GM21786 (cell line): Measurements from ENCODE around the gene TMEM245.
"Not testable (repeated sequence)": the region's sequence is repeated elsewhere in the genome, so short reads cannot be mapped to it uniquely, and the experiment has no call there.

Experiments
- ATAC-seq: cut with Tn5 transposase; IDR thresholded peaks from one replicate; pipeline ENCODE4 v1.9.1; 2021; ENCODE audit not compliant: unreplicated experiment

The TMEM245 gene

DNA sequence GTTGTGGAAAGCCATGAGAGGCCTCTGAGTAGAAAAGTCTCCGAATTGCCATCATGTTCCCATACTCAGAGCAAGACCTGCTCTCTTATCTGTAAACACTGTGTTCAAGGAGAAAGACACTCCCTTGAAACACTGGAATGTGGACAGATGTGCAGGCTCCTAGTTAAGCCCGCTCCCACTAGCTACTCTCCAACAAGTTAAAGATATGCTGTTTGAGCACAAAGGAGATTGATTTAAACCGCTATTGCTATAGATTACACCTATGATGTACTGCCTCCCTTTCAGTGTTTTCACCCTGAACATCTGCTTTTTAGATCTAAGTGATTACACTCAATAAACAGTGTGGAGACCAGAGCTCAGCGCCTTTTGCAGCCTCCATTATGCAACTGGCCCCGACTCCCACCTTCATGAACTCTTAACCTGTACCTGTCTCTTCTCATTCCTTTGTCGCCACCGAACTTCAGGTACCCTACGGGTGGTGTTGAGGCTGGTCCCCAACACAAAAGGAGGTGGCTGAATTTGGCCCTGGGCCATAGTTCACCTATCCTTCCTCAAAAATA, 47.5 kb downstream of the TMEM245 start:
- ATAC-seq: no peak

DNA sequence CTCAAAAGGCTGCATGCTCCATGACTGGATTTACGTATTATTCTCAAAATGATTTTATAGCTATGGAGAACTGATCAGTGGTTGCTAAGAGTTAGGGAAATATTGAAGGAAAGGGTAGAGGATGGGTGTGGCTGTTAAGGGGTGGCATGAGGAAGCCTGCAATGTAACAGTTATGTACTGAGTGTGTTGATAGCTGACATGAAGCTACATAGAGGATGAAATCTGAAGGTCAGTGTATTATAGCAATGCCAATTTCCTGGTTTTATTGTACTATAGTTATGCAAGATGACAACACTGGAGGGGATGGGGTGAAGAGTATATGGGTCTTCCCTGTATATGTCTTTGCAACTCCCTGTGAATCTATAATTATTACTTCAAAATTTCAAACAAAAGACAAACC, 51.0 kb downstream of the TMEM245 start:
- ATAC-seq: no peak

DNA sequence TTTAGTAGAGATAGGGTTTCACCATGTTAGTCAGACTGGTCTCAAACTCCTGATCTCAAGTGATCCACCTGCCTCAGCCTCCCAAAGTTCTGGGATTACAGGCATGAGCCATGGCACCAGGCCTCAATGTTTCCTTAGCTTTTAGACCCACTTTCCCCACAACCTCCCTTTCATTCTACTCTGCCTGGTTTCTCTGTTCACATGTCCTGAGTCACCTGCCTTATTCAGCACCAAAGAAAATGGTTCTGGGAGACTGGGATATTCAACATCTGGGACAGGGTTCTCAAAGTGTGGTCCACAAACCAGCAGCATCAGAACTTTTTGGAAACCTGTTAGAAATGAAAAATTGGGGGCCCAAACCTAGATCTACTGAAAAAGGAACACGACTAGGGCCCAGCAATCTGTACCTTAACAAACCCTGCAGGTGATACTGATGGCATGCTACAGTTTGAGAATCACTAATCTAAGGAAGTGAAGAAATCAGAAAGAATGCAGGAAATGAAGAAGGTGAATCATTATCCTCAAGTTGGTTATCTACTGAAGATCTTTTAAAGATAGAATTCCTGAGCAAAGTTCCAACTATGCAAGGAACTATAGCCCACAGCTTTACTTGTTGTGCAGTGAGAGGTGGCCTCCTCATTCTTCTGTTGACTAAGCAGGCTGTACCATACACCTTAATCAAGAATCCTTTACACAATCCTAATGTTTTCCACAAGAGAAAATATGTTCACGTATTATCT, 54.6 kb downstream of the TMEM245 start:
- no peak for ATAC-seq

DNA sequence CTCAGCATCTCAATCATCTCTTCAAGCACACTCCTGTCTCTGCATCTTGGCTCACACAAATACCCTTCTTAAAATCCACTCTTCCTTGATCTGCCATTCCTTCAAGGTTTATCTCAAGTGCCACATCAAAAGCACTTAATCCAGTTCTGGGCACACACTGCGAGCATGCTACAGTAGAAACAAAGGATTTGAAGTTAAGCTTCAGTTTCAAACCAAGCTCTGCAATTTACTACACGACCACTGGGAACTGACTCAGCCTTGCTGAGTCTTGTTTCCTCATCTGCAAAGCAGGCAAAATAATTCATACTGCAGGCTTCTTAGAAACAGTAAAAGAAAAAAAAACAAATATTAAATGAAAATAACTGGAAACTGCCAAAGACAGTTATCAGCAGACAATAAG, 56.0 kb downstream of the TMEM245 start:
- ATAC-seq: no peak

DNA sequence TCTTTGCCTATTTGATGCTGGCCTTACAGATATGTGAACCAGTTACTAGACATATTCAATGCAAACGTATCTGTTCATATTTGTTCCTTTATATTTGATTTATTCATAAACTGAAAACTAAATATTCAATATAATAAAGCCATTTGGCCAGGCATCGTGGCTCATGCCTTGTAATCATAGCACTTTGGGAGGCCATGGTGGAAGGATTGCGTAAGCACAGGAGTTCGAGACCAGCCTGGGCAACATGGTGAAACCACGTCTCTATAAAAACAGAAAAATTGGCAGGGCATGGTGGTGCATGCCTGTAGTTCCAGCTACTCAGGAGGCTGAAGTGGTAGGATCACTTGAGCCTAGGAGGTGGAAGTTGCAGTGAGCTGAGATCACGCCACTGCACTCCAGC, 57.2 kb downstream of the TMEM245 start:
- no peak for ATAC-seq

DNA sequence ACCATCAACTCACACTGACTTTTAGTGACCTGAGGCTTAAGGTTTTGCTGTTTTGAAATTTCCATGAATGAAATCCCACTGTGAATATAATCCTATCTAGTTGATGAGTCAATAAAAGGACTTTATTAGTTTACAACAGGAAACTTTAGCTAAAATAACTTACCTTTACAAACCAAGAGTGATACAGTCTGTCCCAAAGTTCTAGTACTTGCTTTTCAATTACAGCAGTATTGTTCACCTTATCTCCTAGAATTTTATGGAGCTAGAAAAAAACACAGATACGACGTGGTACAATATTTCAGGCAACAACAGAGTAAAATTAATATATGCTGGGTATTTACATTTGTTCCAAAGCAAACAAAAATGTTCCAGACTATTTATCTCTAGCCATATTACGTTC, 59.6 kb downstream of the TMEM245 start:
- no peak for ATAC-seq

DNA sequence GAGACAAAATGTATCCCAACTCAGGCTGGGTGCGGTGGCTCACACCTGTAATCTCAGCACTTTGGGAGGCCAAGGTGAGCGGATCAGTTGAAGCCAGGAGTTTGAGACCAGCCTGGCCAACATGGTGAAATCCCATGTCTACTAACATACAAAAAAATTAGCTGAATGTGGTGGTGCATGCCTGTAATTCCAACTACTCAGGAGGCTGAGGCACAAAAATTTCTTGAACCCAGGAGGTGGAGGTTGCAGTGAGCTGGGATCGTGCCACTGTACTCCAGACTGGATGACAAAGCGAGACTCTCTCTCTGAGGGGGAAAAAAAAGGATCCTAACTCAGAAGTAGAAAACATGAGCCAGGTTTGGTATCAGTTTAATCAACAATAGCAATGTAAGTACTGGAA, 66.6 kb downstream of the TMEM245 start:
- ATAC-seq: not testable (repeated sequence)

DNA sequence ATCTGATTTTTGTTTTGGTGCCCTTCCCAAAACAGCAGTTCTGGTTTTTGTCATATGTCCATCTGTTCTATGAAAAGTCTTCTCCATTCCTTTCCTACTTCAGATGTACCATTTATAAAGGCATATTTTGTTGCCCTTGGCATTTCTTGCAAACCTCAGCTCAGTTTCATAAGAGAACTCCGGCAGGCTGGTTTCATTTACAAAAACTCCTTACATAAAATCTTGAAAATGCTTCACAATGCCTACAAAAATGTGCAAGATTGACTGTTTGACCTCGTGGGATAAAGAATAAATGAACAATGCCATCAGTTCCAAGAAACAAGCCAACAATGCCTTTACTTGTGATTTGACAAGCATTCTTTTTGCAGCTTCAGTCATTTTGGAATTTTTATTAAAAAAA, 67.3 kb downstream of the TMEM245 start:
- ATAC-seq: no peak

DNA sequence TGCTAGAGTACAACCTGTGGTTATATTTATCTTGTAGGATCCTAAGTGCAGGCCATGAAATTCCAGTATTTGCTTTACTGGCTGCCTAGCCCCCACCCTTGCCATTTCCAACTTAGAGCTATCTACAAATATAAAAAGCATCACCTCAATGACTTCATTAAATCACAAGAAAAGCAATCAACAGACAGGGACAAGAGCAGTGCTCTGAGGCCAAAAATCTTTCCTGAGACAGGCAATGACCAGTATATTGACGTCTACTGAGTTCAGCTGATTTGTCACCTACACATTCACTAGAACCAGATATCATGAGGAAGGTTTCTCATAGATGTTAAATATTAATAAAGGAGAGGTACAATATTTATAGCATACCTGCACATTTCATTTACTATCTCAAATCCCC, 68.0 kb downstream of the TMEM245 start:
- ATAC-seq: no peak

DNA sequence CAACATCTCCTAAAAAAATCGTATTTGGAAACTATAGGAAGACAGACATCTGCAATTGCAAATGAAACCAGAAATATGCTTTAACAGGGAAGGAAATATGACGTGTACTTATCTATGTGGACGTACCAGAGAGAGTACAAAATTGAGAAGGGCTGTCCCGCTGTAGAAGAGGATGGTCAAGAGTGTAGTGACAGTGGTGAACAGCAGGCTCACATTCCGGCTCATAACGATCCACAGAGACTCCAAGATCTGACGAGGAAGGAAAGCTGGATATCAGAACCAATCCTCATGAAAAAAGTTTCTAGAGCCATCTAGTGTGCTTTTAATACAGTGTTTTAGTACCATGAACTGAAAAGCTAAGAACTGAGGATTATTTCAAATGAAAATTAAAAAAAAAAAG, 69.3 kb downstream of the TMEM245 start:
- ATAC-seq: no peak

DNA sequence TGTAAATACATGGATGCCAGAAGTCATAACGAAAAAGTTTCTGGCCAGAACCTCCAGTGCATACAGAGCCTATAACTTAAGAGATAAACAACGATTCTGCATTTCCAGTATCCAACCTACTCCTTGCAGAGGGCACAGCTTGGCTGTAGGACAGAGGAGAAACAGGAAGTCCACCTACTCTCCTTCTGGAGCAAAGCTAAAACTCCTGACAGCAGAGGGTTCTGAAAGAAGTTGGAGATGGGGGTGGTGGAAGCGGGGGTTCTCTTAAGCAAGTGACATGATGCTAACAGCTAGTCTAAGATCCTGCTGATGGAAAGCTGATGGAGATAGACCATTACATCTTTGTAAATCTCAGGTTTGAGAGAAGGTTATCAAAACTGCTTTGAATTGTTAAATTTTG, 70.9 kb downstream of the TMEM245 start:
- no peak for ATAC-seq

DNA sequence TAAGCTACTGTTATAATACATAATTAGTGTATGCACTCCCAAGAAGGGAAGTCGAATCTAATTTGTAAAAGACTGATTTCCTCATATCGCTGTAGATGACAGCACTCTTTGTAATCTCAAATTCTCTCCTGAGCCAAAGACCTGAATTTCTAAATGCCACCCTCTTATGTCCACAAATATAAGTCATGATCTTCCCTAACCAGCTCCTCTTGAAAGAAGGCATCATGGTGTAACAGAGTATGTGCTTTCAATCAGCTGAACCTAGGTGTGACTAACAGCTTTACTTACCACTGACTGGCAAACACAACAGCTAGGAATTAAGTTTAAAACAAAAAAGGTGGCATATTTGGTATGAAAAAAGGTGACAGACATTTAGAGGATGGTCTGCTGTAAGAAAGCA, 72.5 kb downstream of the TMEM245 start:
- ATAC-seq: no peak

DNA sequence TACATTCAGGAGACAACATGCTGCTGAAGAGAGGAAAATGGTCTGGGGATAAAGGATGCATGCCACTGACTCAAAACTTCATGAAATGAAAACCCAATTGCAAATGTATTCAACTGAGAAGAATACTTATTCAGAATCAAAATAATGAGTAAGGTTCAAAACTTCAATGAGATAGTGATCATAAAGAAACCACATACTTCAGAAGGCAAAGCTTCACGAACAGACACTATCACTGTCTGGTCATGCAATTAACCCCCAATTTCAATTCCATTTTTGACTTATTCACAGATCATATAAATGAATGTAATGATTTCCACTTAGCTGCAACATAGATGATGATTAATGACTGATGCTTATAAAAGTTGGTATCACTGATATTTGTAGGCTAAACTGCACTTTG, 73.4 kb downstream of the TMEM245 start:
- ATAC-seq: no peak

DNA sequence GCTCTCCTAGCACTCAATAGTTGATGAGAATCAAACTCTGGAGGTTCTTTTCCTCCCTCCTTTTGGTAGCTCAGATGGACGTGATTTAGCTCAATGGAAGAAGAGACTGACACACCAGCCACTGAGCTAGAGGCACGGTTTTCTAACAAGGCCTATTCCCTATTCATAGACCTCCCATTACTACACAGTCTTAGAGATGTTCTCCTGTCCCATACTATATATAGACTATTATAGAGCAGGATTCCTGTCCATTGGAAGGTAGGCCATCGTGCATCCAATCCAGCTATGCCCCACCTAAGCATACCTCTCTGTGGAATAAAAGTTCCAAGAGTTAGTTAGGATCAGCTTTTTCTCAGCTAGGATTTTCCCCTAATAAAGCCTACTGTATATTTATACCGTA, 76.2 kb downstream of the TMEM245 start:
- no peak for ATAC-seq

DNA sequence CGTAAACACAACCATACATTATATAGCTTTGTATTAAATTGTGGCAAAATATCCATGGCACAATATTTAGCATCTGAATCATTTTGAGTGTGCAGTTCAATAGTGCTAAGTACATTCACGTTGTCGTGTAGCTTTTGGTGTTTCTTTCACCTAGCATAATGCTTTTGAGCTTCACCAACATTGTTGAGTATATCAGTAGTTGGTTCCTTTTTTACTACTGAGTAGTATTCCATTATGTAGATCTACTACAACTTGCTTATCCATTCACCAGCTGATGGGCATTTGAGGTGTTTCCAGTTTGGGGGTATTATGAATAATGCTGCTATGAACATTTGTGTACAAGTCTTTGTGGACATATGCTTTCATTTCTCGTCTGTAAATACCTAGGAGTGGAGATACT, 79.2 kb downstream of the TMEM245 start:
- ATAC-seq: no peak

DNA sequence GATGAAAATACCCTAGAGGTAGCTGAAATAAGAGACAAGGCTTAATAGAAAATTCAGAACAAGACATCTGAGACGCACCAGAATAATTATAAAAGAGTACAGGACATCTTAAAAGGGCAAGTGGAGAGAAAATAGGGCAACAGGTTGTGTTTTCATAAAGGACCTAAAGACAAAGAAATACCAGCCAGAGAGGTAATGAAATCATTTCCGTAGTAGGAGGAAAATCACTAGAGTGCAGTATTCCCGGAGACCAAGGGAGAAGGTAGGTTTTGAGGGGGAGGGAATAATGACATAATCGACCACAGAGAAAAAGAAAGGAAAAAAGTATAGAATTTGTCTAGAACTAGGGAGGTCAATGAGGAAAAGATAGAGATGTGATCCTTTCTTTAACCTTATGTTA, 80.2 kb downstream of the TMEM245 start:
- no peak for ATAC-seq

DNA sequence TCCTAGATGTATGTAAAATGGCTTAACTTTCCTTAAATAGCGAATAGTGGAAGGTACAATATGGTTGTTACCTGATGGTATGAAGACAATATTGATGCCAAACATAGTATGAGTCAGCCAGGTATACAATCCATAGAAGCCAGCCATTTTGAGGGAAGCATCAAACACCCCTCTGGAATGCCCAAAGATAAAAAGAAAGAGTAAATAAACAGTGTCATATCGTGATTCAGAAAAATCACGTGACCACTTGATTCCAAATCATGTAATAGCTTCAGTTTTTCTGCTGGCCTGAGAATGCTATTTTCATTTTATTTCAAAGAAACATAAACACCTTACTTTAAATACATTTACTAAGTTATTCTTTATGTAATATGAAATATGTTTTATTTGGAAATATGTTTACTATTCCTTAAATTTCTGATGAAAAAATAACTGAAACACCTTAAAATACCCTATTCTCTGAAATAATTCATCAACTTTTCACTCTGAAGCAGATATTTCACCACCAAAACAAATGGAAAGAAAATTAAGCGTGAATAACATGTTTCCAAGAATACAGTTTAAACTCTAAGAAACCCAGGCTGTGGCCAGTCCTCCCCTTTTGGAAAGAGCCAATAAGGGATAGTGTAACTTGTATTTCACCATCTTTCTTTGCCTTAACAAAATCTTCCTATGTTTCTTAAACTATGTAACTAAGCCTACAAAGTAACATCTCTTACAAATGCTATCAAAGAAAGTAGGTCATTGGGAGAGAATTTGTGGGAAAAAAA, 81.6 kb downstream of the TMEM245 start:
- ATAC-seq: no peak

DNA sequence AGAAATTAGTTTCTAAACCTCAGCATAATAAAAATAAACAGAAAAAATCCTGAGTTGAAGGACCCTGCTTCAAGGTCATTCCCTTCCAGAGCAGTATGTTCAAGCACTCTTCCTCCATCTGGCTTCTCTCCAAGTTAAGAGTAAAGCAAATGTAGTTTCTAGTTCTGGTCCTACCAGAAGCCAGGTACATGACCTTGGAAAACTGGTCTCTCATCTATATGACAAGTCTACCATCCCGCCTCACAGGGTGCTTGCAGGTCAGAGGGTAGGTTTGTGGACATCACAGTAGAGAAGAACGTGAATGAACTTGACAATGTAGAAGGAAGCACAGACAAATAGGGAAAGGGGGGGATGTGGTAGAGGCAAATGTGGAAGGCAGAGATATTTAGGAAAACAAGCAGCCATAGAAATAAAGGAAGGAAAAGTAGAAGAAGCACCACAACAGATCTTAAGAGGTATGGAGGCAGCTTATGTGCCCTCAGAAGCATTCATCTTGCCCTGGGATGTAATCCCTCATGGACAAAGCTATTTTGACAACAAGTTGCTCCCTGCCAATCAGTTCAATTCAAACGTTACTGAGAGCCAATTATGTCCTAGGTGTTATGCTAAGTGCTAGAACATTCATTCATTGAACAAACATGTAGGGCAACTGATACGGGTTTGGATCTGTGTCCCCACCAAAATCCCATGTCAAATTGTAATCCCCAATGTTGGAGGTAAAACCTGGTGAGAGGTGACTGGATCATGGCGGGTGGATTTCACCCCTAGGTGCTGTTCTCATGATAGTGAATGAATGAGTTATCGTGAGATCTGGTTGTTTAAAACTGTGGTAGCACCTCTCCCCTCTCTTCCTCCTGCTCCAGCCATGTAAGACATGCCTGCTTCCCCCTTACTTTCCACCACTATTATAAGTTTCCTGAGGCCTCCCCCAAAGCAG, 82.7 kb downstream of the TMEM245 start:
- ATAC-seq: no peak

DNA sequence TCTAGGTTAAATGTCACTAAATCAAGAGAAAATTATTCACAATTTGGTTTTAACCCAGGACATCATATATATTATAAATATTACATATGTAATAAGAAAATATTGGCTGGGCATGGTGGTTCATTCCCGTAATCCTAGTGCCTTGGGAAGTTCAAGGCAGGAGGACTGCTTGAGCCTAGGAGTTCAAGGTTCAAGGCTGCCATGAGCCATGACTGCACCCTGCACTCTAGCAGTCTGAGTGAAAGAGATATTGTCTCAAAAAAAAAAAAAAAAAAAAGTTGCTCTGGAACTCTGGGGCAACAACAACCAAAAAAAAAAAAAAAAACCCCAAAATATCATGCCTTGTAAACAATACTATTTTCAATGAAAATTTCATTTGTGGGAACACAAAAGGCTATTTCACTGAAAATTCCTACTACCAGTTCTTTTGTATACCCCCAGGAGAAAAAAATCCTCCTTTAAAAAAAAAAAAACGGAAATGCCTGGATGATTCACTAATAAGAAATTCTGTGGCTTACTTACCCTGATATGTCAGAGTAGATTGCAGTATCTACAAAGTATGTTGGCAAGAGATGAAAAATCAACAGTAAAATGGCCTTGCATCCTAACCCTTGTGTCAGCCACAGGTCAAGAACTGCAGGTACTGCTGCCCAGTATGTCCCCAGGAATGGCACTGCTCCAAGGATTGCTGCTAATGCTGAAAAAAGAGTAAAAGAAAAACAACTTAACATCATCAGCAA, 83.9 kb downstream of the TMEM245 start:
- no peak for ATAC-seq

DNA sequence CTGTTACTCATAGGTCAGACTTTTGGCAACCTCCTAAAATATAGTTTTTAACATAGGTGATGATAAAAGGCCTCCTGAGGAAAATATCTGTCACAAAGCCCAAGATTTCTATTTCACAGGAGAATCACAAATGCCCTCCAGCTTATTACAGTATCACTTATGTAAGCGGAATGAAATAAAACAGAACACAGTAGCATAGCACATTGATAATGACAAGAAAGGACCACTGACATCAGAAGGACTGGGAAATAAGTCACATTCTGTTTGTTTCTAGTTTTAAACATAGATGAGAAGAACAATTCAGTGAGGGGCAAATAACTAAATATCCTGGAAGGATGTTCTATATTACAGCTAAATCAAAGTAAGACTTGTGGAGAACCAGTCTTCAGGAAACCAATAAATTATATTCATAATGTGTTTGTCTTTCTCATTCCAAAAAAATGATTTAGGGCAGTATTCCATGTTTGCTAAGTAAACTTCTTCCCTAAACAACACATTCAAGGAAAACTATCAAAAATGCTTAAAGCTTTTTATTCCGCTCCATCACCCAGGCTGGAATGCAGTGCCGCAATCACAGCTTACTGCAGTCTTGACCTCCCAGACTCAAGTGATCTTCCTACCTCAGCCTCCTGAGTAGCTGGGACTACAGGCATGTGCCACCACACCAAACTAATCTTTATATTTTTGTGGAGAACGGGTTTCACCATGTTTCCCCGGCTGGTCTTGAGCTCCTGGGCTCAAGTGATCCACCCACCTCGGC, 85.6 kb downstream of the TMEM245 start:
- ATAC-seq: no peak
